B cell (primary cell): ENCODE results near the gene RFPL1.

Experiments
- CTCF ChIP-seq: fragments of 200-600 bp; IDR thresholded peaks from one replicate; pipeline ENCODE4 v1.8.0; 2022; ENCODE audit warnings: antibody characterized with exemption, mild to moderate bottlenecking
- EZH2 ChIP-seq: IDR thresholded peaks from 2 replicates; pipeline ENCODE4 v1.6.1; 2012; ENCODE audit warnings: borderline replicate concordance, low read depth, mild to moderate bottlenecking, moderate library complexity, low read length; ENCODE audit not compliant: insufficient read depth, poor library complexity, severe bottlenecking

- TF ChIP-seq CTCF (no peak), EZH2 (no peak)
Observed at GRCh38 chr22:29459773-29460172, 21.4 kb downstream of the RFPL1 start.
